HCEC 1CT (cell line): Measurements from ENCODE around the gene SGSM1.

Source experiments
- DNase-seq: peaks from one replicate; pipeline ENCODE4 v3.0.0-alpha.2; 2017

The SGSM1 gene

GRCh38 chr22:24805790-24806662 lies at the start of gene SGSM1:
Gene SGSM1 (plus strand): TSS chr22:24806211. CDS start chr22:24806326, 115 bp downstream.
- DNase-seq = peak; percentile 29

GRCh38 chr22:24758164-24758799 lies 47.7 kb upstream of the SGSM1 start:
- DNase-seq = peak; percentile 12

DNA sequence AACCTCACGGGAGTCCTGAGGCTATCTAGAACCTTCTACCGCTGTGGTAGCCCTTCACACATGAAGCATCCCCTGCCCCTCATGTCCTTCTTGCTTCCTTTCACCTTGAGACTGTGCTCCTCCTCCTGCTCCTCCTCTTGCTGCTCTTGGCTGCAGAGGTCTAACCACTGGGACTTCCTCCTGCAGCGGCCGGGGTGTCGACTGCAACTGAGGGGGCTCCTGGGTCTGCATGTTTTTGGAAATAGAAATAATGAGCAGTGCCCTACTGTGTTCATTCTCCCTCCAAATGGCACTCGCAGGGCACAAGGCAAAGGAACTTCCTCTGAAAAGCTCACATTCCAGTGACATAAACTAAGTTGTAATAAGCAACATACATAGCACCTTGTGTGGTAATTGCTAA lies 46.2 kb upstream of the SGSM1 start:
- DNase-seq = no peak

DNA sequence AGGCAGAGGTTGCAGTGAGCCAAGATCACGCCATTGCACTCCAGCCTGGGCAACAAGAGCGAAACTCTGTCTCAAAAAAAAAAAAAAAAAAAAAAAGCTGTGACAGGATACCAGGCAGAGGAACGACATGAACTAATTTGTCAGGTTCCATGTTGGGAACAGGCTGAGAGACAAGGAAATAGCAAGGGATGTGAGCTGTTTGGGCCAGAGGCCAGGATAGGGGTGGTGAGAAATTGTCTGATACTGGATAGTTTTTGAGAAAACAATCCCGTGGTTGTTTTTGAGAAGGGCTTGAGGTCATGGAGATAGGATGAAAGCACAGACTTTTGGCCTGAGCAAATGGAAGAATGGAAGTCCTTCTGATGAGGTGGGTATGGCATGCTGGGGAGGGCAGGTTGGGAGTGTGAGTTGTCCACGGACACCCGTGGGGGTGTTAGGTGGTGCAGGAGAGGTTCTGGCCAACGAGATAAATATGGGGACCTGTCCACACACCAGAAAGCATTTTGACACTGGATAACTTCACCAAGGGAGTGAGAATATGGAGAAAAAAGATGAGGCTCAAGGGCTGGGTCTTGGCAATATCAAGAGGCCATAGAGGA lies 45.2 kb upstream of the SGSM1 start:
- DNase-seq = no peak

DNA sequence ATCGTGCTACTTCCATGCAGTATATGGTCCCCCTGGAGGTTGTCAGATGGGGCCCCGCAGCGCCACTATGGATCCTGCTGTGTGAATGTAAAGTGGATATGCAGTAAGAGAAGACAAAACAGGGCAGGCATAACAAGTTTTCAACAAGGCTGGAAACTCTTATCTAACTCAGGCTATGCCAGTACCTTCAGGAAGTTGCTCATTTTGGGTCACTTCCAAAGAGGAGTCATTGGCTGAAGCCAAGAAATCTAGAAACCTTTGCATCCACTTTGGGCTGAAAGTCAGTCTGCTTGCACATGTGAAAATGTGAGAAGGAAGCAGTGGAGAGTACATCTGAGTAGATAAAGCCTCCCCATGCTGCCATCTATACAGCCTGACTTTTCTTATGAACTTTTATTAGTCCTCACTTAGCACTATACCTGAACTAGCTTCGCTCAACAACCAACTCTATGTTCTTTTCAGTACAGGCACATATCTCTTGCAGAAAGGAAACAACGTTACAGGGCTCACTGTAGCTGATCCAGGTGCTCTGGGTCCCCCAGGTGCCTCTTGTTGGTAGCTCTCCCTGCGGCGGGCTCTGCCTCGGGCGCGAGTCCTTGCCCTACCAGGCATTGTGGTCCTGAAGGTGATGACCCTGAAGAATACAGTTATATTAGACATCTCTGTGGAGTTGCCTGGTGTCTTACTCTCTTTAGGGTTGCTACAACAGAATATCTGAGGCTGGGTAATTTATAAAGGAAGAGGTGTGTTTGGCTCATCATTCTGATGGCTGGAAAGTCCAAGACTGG lies 43.9 kb upstream of the SGSM1 start:
- no peak for DNase-seq

DNA sequence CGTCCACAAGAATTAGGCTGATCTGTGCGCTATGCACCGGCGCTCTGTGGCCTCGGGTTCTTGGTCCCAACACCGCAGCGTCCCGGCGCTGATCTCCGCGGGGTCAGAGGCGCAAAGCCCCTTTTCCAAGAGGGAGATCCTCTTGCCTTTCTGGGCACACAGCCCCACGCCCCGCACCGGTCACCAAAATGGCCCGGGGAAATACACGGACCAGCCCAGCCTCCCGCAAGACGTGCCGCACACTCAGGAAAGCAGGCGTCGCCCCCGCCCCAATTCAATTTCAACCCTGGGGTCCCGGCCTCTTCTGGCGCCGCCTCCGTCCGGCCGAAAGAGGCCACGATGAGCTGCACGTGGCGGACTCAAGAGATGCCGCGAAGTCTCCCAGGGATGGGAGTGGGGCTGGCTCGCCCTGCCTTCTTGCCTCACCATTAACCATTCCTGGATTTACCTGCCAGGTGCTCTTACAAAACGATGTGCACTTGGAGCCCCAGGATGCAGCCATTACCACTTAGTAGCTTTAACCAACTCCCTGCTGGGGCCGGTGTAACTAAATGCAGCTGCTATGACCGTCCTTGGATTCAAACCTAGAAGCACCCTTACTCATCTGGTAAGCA lies 42.0 kb upstream of the SGSM1 start:
- no peak for DNase-seq

GRCh38 chr22:24765166-24765565 lies 40.8 kb upstream of the SGSM1 start:
- DNase-seq = no peak

- DNase-seq = peak; percentile 58
These were observed 37.3 kb upstream of the SGSM1 start for GRCh38 chr22:24768537-24769374.

DNA sequence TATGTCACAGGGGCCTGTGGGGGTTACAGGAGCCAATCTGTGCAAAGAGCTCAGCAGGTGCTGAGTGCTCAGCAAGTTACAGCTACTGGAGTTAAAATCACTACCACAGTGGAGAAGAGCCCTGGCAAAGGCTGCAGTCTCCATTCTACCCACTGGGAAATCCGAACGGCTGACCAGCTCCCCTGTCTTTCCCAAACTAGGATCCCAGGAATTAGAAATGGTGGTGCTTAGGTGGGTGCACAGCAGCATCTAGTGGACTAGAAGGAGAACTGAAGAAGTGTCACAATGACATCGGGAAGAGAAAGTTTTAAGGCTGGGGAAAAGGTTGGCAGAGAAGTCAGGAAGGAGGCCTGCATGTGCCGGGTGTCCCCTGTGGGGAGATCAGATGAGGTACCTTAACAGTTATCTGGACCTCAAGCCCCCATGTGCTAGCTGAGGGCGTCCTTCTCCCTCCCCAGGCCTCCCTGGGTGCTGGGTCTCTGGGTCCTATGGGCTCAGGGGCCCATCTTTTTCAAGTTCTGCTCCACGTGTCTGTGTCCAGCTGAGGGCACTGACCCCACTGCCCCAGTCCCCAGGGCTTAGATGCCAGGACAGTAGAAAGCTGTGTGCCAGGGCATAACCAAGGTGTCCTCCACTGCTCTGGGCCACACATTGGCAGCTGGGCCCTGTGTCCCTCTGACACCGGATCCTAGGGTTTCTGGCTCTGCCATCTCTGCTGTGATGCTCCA lies 33.4 kb upstream of the SGSM1 start:
- peak; percentile 55 for DNase-seq

DNA sequence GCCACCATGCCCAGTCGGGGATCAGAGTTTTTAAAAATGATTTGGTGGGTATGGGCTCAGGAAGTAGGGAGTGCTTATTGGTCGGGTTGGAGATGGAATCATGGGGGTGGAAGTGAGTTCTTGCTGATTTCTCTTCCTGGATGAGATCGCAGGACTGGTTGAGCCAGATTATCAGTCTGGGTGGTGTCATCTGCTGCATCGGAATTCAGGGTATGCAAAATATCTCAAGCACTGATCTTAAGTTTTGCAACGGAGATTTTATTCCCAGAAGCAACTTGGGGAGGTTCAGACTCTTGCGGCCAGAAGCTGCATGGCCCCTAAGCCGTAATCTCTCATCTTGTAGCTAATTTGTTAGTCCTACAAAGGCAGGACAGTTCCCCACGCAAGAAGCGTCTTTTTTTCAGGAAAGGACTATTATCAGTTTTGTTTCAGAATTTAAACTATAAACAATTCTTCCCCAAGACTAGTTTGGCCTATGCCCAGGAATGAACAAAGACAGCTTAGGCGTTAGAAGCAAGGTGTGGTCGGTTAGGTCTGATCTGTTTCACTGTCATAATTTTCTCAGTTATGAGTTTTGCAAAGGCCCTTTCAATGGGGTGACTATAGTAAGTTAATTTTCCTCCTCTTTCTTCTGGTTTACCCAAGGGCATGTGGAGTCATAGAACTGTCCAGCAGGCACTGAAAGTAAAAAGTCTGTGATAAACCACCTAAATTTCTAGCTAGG lies 30.1 kb upstream of the SGSM1 start:
- no peak for DNase-seq

DNA sequence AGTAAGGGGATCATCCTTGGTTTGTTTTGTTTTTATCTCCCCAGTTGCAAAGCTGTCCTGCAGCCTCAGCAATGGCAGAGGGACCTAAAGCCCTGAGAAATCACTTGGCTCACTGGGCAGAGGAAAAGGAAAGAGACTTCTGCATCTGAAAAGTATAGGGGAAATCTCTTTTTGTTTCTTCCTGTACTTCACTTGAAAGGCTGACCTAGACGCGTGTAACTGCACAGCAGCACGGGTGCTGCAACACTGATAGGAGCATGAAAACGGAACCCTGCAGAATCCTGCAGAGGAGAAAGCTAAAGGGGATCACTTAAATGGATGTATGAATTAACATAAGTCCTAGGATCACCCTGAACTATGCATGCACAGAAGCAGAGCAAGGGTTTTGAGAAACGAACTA lies 29.5 kb upstream of the SGSM1 start:
- no peak for DNase-seq

- DNase-seq = no peak
These were observed 16.5 kb upstream of the SGSM1 start for GRCh38 chr22:24789516-24789915.

GRCh38 chr22:24791362-24791761 lies 14.6 kb upstream of the SGSM1 start:
- DNase-seq = no peak

- DNase-seq = no peak
These were observed 10.0 kb upstream of the SGSM1 start for GRCh38 chr22:24796056-24796455.

GRCh38 chr22:24796860-24797259 lies 9.2 kb upstream of the SGSM1 start:
- DNase-seq = no peak

DNA sequence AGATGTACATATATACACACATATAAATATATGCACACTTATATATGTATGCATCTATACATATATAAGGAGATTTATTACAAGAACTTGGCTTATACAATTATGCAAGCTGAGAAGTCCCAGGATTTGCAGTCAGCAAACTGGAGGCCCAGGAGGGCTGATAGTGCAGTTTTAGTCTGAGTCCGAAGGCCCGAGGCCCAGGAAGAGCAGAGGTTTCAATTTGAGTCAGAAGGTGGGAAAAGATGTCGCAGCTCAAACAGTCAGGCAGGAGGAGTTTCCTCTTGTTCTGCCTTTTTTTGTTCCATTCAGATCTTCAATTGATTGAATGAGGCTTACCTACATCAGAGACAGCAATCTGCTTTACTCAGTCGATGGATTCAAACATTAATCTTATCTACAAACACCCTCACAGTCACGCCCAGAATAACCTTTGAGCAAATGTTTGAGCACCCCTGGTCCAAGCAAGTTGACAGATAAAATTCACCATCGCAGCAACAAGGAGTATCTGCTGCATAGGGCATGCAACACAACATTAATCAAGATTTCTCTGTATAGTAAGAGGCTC lies 4.0 kb upstream of the SGSM1 start:
- no peak for DNase-seq

GRCh38 chr22:24803064-24803542 lies 2.9 kb upstream of the SGSM1 start:
- DNase-seq = peak; percentile 20

GRCh38 chr22:24806663-24807001 lies 621 bp downstream of the SGSM1 start:
- no peak for DNase-seq

- DNase-seq = no peak
These were observed 1.4 kb downstream of the SGSM1 start for GRCh38 chr22:24807284-24807950.
